Putamen (tissue), 1 donor: ENCODE results near the gene ANKRD13B.
"Not testable (repeated sequence)": the region's sequence is repeated elsewhere in the genome, so short reads cannot be mapped to it uniquely, and the experiment has no call there.

Experiments used
- DNase-seq: peaks from one replicate; pipeline ENCODE4 v3.0.0-alpha.2; 2016; ENCODE audit warnings: low spot score

Gene ANKRD13B

GRCh38 chr17:29592850-29593551, at the start of gene ANKRD13B:
Gene ANKRD13B (plus strand): TSS chr17:29593132. CDS start chr17:29593622, 490 bp downstream.
- no peak for DNase-seq

DNA sequence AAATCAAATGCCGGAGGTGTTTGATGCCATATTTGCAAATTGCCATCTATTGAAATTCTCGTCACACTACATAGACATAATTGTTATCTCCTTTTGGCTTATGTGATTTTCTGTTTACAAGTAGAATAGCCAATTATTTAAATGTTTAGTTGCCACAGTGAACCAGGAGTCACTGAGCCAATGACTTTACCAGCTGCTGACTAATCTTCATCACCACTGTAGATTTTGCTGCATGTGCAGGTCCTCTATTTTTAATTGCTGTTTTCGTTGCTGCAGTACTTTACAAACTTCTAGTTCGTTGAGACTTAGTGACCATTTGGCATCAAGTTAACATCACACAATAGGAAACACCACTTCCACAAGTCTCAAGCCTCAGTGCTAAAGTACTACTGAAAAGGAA, 48.9 kb upstream of the ANKRD13B start:
- no peak for DNase-seq

GRCh38 chr17:29546085-29546484, 46.8 kb upstream of the ANKRD13B start:
- DNase-seq: no peak

GRCh38 chr17:29546830-29547229, 46.1 kb upstream of the ANKRD13B start:
- DNase-seq: no peak

DNA sequence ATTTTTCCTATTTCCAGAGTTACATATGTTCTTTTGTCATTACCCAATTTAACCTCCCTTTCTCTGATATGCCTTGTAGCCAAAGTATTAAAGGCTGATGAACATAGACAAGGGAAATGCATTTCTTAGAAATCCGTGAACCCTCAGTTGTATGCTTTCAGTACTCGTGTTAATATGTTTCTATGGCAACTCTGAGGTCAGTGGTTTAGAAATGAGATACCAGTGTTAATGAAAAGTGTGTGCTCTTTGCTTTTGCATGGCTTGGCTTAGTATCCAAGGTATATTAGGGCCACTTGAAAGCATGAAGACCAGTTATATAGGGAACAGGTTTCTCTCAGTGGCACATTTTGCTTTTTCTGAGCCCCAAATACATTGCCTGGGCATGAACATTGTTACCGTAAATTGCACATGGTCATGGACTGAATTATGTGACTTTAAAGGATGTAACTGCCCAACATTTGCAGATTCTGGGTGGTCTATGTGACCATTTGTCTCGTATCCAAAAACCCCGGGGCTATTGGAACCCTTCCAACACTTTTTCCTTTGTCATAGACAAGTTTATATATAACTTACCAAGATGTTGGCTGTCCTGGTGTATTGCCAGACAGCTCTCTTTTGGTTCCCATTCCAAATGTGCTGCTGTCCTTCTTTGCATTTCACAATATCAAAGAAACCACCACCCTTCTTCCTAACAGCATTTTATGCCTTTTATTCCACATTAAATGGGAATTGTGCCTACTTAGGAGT, 43.6 kb upstream of the ANKRD13B start:
- DNase-seq: no peak

GRCh38 chr17:29555840-29556239, 37.1 kb upstream of the ANKRD13B start:
- no peak for DNase-seq

GRCh38 chr17:29557085-29557738, 35.7 kb upstream of the ANKRD13B start:
- DNase-seq: no peak

DNA sequence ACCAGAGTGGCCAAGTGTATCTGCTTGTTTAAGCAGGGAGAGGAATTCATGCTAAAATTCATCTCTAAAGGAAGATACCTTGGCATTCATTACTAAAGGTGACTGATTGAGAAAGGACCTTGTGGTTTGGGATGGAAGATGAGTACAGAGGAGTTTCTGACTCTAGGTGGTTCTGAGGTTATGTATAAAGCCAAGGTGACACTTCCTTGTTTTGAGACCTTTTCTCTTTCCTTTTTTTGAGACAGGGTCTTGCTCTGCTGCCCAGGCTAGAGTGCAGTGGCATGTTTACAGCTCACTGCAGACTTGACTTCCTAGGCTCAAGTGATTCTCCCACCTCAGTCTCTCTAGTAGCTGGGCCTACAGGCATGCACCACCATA, 35.2 kb upstream of the ANKRD13B start:
- DNase-seq: no peak

DNA sequence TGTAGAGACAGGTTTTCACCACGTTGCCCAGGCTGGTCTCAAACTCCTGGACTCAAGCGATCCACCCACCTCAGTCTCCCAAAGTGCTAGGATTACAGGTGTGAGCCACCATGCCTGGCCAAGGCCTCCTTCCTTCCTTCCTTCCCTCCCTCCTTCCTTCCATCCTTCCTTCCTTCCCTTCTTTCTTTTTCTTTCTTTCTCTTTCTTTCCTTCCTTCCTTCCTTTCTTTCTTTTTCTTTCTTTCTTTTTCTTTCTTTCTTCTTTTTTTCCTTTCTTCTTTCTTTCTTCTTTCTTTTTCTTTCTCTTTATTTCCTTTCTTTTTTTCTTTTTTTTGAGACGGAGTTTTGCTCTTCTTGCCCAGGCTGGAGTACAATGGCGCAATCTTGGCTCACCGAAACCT, 34.8 kb upstream of the ANKRD13B start:
- not testable (repeated sequence) for DNase-seq

DNA sequence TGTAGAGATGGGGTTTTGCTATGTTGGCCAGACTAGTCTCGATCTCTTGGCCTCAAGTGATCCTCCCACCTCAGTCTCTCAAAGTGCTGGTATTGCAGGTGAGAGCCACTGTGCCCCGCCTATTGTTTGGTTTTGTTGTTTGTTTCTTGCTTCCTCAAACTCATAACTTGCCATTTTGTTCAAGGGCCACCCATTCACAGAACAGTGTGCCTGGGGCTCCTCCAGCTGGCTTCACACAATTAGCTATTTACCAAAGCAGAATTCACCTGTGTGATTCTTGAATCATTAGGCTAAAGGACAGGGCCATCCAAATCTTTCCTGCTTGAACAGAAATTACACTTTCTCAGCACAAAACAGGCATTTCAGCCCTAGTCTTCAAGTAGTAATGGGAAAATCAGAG, 33.3 kb upstream of the ANKRD13B start:
- DNase-seq: no peak

DNA sequence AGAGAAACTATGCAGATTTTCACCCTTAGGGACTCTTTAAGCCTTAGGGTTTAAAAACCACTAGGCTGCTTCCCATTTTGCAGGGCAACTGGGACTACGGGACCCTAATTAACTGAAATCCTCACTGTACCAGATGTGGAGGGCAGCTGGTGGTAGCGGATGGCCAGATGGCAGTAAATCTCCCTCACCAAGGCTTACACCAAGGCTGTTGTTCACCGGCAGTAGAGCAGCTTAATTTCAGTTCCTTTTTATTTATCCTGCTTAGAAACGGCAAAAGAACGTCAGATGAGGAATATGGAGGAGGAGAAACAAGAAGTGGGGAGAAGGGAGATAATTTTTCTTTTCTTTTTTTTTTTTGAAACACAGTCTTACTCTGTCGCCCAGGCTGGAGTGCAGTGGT, 32.6 kb upstream of the ANKRD13B start:
- no peak for DNase-seq

DNA sequence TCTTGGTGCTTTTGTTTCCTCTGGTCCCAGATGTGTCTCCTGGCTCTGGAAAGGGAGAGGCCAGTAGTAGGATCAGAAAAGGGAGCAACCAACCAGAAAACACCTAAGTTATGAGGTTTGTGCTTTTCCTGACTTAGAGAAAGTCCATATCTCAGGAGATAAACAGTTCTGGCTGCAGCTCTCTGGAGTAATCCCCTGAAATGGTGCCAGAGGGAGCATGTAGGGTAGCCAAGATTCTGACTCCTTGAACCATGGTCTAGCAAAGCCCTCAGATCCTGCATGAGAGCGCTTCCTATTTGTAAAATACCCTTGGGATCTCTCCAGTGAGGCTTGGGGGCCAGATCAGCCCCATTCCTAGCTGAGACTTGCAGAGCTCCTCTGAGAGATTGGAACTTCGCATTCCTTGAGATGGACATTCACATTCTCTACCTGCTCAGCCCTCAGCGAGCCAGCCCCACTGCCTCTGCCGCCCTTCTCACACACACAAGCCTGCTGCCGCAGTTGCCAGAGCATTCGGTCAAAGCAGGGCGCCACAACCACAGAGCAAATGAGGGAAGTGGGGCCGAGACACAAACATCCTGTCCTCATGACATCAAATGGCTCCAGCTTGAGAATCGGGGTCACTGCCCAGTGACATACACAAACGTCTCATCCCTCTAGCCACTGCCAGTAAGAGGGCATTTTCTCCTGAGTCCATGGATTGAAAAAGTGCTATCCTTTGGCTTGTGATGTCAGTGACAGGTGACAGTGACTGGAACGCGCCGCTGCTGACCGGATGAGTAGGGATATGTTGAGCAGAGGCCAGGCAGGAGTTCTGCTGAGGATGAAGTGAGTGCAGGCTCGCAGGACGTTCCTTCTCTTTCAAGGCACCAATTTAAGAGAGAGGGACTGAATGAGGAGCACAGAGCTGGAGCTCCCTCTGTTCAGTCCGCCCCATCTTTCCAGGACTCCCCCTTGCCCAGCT, 31.1 kb upstream of the ANKRD13B start:
- no peak for DNase-seq

DNA sequence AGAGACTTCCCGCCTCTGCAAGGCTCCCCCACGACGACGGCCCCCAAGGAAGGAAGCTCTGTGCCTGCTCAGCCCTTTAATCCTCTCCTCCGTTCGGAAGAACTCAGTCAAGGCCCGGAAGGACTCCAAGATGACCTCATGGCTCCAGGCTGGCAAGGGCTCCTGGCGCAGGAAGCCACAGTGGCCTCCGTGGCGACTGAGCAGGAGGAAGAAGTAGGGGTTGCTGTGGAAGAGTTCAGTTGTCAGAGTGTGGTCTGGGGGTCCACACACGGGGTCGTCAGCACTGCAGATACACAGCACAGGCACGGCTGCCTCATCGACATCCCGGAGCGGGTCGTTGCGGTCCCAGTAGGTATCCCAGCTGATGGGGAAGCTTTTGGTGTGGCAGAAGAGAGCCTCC, 30.3 kb upstream of the ANKRD13B start:
- no peak for DNase-seq

DNA sequence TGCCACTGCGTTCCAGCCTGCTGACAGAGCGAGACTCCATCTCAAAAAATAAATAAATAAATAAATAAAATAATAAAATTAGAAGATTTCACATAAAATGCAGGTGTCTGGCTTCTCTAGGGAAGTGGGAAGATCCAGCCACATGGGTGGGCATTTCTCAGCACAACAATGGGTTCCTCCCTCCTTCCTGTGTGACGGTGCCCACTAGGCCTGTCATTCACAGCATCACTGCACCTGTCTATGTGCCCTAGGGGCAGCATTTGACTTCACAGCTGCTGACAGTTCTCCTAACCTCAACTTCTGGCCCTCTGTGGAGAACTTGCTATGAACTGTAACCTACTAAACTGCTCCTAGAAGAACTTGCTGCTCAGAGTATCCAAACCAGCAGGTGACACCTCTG, 29.1 kb upstream of the ANKRD13B start:
- DNase-seq: no peak

DNA sequence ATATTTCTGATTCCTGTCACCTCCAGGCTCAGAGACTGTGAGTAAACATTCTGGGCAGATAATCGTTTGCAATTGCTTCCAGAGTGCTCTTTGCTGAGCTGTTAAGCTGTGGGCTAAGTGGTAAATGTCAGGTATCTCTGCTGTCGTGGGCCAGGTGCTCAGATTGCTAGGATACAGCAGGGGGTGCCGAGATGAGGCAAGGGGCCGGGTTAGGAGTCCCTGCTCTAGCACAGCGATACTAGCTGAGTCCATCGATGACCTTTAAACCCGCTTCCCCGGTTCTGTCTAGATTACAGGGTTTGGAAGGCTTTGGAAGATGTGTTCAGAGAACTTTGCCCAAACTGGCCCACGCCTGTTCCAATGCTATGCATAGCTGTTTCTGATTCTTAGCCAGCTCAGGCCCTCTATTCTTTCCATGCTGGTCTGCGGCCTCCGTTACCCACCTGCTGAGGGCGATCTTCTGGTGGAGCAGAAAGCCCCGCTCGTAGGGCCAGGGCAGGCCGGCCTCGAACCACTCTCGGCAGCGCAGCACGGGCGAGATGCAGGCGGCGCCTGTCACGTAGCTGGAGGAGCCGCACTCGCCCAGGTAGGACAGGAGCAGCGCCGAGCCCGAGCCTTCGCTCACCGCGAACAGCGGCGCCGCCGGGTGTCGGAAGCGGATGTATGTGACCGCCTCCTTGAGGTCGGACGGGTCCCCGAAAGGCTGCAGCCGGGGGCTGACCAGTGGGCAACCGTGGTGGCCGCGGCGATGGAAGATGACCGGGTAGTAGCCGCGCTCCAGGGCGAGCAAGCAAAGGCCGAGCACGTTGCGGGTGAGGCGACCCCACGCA, 27.1 kb upstream of the ANKRD13B start:
- no peak for DNase-seq

GRCh38 chr17:29566473-29567303, 26.2 kb upstream of the ANKRD13B start, which contains the start of gene ABHD15:
Gene ABHD15 (minus strand): TSS chr17:29567037. CDS start chr17:29566966, 71 bp downstream.
- DNase-seq: no peak

GRCh38 chr17:29567304-29567553, 25.7 kb upstream of the ANKRD13B start:
- no peak for DNase-seq

GRCh38 chr17:29567554-29568330, 25.2 kb upstream of the ANKRD13B start:
- DNase-seq: no peak
